Dermis microvascular lymphatic vessel endothelial cell (primary cell): Measurements from ENCODE around the gene KDM4B. TPM values are rescaled to one million over a fixed set of nuclear protein-coding genes. Genes with fewer than 3 reads are reported as not detected.
A peak's percentile ranks its signal among the peaks of the same experiment; 100 is the strongest.

ENCODE experiments used
- DNase-seq, 2 donors: peaks; one replicate each; pipeline versions ENCODE4 v3.0.0 to v3.0.0-alpha.2; 2010; ENCODE audit warnings: low read depth in 2 of 2
- total RNA-seq: library from RNA; depleted of rRNA; stranded (reverse); fragments of >200 nt; gene quantifications from 2 replicates; pipeline ENCODE4 v1.2.1, GENCODE V29; 2014

Gene KDM4B
- total RNA-seq, 1 donor from 2014 or later = 9.5 TPM

DNA sequence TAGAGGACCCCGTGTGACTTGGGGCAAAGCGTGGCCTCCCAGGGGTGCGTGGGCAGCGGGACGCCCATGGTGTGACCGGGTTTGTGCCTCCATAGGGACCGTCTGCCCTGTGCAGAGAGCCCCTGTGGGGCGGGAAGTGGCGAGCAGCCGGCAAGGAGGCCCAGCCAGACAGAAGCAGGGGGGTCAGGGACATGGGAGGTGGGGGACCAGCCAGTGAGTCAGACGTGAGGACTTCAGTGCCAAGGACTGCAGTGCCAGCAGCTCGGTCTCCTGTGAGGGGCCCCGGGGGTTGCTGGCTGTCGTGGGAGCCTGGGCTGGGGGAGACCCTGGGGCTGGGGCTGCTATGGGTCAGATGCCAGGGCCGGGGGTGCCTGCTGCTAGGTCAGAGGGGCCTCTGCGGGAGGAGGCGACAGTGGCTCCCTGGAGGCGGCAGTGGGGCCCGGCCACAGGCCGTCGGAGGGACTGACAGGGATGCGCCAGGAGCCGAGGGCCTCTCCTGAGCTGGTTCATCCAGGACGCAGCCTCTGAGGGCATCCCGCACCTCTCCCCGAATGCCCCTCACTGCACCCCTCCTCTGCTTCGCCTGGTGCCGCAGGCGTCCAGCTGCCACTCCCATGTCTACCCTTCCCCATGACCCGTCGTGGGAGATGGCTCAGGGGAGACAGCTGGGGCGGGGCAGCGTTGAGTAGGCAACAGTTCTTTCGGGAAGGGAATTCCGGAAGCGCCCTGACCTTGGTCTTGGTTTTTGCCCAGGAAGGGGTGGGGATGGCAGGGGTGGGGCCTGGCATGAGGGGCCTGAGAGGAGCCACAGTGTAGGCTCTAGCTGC lies 80.0 kb downstream of the KDM4B start:
- peak in 1 of 2 donors; percentile 57 for DNase-seq

DNA sequence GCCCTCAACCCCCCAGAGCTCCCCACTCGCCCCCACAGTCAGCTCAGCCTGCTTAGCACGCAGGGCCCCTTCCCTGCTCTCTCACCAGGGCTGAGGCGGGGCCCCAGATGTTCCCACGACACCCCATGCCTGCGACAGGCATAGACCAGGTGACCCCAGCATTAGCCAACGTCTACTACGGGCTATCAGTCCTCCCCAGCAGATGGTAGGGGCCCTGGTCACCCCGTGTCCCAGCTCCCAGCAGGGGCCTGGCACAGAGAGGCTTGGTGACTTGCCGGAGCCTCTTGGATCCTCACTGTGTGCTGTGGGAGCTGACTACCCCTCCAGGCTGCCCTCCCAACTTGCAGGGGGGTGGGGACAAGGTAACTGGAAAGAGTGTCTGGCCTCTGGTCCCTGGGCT lies 80.6 kb downstream of the KDM4B start:
- no peak for DNase-seq

- no peak for DNase-seq
These were observed 81.2 kb downstream of the KDM4B start for GRCh38 chr19:5050067-5050656.

GRCh38 chr19:5050905-5051304 lies 82.0 kb downstream of the KDM4B start:
- DNase-seq = no peak

DNA sequence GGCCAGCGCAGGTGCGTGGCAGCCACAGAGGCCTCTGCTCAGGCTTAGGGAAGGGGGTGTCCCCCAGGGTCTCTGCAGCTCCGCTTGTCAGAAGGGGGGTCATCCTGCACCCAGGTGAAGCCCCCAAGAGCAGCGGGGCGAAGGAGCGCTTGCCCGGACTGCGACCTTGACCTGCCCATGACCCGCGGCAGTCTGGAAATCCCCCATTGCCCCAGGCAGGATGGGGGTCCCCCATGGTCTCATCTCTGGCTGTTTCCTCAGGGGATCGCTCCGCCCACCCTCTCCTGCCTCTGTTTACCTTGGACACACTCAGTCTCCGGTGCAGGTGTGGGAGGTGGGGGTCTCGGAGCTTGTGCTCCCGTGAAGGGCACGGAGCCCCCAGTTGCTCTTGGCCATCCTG lies 82.7 kb downstream of the KDM4B start:
- no peak for DNase-seq

DNA sequence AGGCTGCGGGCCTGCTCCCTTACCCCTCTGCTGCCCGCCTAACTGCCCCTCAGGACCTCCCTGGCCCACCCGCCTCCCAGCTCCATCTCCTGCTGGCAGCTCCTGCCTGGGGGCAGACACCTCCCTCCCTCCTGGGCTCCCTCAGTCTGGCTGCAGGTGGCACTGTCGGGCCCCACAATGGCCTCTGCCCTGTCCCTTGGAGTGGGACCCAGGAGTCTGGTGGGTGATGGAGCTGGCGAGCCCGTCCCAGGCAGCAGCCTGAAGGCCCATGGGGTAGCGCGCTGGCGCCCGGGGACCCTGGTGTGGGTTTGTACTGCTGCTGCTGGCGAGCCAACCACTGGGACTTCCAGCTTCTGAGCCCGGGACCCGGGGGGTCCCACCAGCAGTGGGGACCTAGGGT lies 83.6 kb downstream of the KDM4B start:
- no peak for DNase-seq

GRCh38 chr19:5052945-5053485 lies 84.1 kb downstream of the KDM4B start:
- DNase-seq = no peak

GRCh38 chr19:5053661-5054060 lies 84.7 kb downstream of the KDM4B start:
- DNase-seq = no peak

- no peak for DNase-seq
These were observed 85.9 kb downstream of the KDM4B start for GRCh38 chr19:5054551-5055456.

- DNase-seq = no peak
These were observed 86.5 kb downstream of the KDM4B start for GRCh38 chr19:5055457-5055776.

- DNase-seq = no peak
These were observed 88.9 kb downstream of the KDM4B start for GRCh38 chr19:5057860-5058259.

DNA sequence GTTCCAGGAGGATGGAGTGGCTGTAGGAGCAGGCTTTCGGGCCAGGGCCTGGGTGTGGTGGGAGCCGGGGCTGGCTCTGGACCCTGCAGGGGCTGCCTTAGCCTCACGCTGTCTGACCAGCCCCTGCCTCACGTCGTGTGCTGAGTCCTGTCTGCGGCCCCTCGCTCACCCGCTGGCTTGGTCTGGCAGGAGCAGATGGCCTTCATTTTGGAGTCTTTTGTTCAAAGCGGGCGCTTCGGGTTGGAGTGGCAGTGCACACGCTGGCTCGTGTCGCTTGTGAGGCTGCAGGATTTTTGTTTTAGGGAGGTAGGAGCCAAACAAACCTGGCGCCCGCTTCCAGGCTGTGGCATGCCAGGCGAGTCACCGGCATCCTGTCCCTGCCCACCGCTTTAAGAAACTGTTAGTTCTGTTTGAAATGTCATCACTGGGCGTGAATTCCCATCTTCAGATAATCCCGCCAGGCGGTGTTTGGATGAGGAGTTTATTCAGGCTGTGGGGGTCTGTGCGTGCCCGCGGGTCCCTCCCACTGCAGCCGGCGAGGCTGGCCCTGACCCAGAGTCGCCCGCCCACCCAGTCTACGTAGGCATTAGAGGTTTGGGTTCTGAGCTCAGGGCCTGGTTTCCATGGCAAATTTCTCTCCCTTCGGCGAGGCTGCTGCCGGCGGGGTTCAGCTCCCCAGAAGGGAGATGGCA lies 89.8 kb downstream of the KDM4B start:
- DNase-seq = no peak

DNA sequence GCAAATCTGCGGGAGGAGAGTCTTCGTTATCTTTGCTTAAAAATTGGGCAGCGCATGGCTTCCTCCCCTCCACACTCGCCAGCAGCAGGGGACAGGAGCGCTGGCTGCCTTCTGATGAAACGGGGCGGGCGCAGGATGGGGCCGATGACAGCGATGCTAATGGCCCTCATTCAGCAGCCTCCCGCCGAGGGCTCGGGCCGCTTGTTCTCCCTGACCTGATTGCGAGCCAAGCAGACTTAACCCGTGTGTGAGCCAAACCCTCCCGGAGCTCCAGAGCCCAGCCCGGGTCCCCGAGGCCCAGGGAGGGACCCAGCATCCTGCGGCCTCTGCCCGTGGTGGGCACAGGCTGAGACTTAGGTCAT lies 90.3 kb downstream of the KDM4B start:
- no peak for DNase-seq

DNA sequence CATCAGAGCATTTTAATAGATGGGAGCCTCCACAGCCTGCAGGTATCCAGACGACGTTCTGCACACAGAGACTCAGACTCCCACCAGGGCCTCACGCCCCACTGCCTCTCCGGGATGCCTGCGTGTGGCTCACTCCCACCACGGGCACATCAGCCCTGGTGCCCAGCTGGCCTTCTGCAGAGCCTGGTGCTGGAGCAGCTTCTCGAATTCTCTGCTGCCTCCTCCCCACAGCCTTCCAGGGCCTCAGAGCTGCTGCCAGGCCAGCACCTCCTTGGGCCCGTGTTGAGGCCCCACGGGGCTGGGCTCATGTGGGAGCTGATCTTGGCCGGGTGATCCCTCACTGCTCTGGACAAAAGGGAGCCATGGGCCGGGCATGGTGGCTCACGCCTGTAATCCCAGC lies 90.9 kb downstream of the KDM4B start:
- DNase-seq = no peak

DNA sequence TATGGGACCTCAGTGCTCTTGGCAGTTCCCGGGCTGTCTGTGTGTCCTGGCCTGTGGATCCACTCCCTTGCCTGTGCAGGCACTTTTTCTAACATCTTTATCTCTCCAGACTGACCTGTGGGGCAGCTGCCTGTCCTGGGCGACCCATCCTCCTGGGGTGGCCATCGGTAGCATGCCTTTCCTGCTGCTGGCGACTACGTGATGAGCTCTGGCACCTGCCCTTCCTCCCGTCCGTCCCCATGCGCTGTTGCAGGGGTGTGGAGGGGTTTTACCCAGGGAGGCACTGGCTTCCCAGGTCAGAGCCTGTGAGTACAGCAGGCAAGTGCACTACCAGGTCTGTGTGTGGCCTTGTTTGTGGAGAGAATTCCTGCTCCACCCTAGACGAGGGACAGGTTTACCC lies 93.3 kb downstream of the KDM4B start:
- no peak for DNase-seq

DNA sequence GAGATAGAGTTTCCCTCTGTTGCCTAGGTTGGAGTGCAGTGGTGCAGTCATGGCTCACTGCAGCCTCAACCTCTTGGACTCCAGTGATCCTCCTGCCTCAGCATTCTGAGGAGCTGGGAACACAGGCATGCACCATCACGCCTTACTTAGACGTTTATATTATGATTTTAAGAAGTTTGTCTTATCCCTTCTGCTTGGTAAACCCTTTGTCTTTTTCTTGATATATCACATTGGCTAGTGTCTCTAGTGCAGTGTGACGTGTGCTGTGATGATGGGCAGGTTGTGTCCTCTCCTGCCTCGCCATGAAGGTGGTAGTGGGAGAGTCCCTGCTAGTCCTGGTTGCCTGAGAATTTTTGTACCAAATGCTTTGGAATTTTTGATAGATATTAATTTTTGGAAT lies 93.9 kb downstream of the KDM4B start:
- DNase-seq = no peak

DNA sequence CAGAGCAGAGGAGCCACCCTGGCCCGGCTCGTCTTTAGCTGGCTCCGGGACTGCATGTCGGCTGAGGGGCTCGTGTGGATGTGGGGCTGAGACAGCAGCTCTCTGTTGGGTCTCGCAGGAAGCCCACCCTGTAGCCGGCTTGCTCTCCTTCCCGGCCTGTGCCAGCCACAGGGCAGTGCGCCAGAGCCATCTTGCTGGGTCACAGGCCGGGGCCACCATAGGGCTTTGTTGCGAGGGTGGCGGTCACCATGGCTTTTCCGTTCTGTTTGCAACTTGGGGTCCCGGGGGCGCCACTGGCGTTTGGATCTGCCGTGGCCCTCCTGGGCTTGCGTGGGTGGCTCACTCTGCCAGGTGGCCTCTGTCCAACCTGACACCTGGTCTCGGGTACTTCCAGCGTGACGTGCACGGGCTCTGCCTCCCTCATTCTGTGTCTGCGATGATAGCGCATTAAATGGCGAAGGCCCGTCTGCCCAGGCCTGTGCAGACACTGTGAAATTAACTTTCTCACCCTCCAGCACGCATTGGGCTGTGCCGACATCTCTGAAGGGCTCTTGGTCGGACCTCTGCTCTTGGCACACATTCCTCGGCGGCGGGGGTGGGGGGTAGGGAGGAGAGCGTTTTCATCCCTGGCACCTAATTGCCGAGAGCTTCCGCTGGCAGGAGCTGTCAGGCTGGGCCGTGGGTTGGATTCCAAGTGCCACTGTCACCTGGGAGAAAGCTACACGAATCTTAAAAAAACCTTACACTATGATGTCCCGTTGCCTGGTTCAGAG lies 95.1 kb downstream of the KDM4B start:
- no peak for DNase-seq

DNA sequence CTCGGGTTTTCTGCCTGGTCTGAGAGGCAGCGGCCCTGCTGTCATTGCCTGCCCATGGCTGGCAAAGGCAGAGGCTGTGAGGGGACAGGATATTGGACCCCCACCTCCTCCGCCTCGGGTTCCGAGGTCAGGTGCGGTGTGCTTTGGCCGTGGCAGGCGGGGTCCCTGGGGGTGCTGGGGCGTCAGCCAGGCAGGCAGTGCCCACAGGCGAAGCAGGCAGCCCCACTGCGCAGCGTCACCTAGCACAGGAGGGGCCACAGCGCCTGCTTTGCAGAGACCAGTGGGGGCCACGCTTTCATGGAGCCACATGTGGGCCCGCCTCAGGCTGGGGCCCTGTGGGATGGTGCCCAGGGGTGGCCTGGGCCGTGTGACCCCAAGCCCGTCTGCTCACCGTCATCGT lies 96.0 kb downstream of the KDM4B start:
- DNase-seq = no peak

DNA sequence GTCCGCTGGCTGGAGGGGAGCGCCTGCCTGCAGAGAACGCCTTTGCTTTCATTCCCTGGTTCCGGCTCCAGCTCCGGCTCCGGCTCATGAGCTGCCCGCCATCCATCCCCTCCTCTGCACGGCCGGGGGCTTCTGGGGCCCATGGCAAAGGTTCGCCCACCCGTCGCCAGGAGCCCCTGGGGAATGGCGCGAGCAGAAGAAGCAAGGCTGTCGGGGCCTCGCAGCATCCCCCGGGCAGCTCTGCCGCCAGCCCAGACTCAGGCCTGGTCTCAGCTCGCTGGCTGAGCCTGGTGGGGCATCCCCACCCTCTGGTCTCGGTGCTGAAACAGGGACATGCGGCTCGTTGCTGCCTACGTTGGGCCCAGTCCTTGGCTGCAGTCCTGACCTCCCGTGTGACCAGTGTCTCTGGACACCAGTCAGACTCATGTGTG lies 96.8 kb downstream of the KDM4B start:
- DNase-seq = no peak

- DNase-seq = no peak
These were observed 97.9 kb downstream of the KDM4B start for GRCh38 chr19:5066768-5067167.

- no peak for DNase-seq
These were observed 98.8 kb downstream of the KDM4B start for GRCh38 chr19:5067678-5068077.
